ENCODE data around the gene NOP56. TPM values are rescaled to one million over a fixed set of nuclear protein-coding genes. Genes with fewer than 3 reads are reported as not detected.

Gene NOP56
- total and polyA plus RNA-seq, 8 donors = 81.0 to 241 (median 206) TPM

DNA sequence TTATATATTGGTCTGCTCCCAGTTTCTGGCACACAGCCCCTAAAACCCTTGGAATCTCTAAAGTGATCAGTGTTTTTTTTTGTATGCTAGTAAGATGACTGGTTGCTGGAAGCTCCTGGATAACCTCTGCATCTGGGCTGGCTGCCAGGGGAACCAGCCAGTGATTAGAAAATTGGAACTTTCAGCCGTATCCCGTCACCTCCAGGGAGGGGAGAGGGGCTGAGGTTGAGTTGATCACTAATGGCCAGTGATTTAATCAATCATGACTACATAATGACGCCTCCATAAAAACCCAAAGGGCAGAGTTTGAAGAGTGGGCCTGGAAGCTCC lies 48.0 kb upstream of the NOP56 start:
- no peak for DNase-seq
- Histone ChIP-seq H3K27ac (no peak overlapping the region), H3K27me3 (peaks cover 0 to 5% of the 10 kb centered on the region in 2 donors), H3K4me1 (no peaks in the 10 kb centered on the region), H3K36me3 (no peaks in the 10 kb centered on the region), H3K4me3 (no peak overlapping the region), H3K9me3 (peaks cover 0 to 30% of the 10 kb centered on the region in 2 donors)
- TF ChIP-seq, protein P1, sequence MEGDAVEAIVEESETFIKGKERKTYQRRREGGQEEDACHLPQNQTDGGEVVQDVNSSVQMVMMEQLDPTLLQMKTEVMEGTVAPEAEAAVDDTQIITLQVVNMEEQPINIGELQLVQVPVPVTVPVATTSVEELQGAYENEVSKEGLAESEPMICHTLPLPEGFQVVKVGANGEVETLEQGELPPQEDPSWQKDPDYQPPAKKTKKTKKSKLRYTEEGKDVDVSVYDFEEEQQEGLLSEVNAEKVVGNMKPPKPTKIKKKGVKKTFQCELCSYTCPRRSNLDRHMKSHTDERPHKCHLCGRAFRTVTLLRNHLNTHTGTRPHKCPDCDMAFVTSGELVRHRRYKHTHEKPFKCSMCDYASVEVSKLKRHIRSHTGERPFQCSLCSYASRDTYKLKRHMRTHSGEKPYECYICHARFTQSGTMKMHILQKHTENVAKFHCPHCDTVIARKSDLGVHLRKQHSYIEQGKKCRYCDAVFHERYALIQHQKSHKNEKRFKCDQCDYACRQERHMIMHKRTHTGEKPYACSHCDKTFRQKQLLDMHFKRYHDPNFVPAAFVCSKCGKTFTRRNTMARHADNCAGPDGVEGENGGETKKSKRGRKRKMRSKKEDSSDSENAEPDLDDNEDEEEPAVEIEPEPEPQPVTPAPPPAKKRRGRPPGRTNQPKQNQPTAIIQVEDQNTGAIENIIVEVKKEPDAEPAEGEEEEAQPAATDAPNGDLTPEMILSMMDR (IDR thresholded peaks at IDR 0.05) = no peak
- intact Hi-C loops (cut with DNase I) = no loop called here
- ATAC-seq = no peak

DNA sequence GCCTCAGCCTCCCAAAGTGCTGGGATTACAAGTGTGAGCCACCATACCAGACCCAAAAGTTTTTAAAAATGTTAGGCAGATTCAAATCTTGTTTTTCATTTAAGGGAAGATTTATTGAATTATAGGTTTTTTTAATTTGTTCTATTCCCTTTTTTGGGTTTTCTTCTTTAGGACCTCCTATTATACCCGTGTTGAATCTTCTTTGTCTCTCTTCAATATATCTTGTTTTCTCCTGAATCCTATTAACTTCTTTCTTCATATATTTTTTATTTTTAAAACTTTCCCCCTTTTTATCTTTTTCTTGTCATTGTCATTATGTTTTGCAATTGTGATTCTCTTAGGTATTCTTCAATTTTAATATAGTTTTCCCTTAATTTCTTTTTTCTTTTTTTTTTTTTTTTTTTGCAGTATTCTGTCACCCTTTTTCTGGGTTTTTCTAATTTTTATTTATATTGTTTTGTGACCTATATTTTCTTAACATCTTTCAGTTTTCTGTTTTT lies 45.9 kb upstream of the NOP56 start:
- TF ChIP-seq, protein P1 (IDR thresholded peaks at IDR 0.05) = no peak
- H3K36me3 ChIP-seq = no peaks in the 10 kb centered on the region
- intact Hi-C loops (cut with DNase I) = no loop called here
- H3K4me3 ChIP-seq = no peak overlapping the region
- peaks cover 0 to 30% of the 10 kb centered on the region in 2 donors for H3K9me3 ChIP-seq
- ATAC-seq (no peak), DNase-seq (no peak)
- no peaks in the 10 kb centered on the region for H3K4me1 ChIP-seq
- peaks cover 0 to 15% of the 10 kb centered on the region in 2 donors for H3K27me3 ChIP-seq
- no peak overlapping the region for H3K27ac ChIP-seq

DNA sequence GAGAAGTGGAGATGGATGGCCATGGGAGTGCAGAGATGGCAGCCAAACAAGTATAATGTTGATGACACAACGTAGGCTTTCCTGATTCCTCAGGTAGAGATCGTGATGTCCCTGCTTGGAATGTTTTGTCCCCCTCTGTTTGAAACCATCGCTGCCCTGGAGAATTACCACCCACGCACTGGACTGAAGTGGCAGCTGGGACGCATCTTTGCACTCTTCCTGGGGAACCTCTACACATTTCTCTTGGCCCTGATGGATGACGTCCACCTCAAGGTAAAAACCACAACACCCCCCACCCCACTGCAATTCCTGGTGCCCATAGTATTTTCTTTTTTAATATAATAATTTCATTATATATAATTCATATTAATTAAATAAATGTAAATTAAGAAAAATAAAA lies 42.1 kb upstream of the NOP56 start:
- Histone ChIP-seq H3K27ac (no peak overlapping the region), H3K36me3 (no peaks in the 10 kb centered on the region), H3K9me3 (peaks cover 0 to 27% of the 10 kb centered on the region in 2 donors), H3K4me3 (no peak overlapping the region), H3K4me1 (no peaks in the 10 kb centered on the region), H3K27me3 (peaks cover 0 to 15% of the 10 kb centered on the region in 2 donors)
- no peak for DNase-seq
- intact Hi-C loops (cut with DNase I) = no loop called here
- TF ChIP-seq, protein P1 (IDR thresholded peaks at IDR 0.05) = no peak
- ATAC-seq = no peak

DNA sequence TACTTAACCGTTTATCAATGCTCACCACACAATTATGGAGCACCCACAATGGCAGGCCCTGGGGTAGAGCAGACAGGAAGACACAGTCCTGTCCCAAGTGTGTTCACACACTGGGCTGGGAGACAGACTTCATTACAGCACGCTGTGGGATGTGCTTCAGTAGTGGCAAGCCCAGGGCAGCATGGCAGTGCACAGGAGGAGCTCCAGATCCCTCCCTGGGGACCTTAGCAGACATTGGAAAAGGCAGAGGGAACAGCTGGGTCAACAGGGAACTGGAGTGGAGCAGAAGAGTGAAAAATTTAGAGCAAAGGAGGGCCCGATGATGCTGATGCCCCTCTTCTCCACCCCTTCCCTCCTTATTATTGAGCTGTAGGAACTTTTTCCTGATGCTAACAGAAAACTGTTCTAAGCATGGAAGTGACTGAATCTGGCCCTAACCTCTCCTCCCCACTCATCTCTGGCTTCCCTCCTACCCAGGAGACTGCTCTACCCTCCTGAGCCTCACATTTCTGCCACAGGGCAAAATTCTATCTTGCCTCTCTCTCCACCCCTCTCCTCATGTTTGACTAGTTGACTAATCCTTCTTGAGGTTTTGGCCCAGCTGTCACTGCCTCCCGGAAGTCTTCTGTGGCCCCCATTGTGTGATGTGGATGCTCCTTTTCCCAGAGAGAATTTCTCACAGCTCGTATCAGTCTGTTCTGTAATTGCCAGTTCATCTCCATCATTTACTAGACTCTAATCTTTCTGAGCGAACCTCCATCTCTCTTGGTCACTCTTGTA lies 41.3 kb upstream of the NOP56 start:
- Histone ChIP-seq H3K4me1 (no peaks in the 10 kb centered on the region), H3K36me3 (no peaks in the 10 kb centered on the region), H3K9me3 (peaks cover 0 to 19% of the 10 kb centered on the region in 2 donors), H3K27me3 (peaks cover 0 to 15% of the 10 kb centered on the region in 2 donors), H3K27ac (no peak overlapping the region), H3K4me3 (no peak overlapping the region)
- ATAC-seq = no peak
- intact Hi-C loops (cut with DNase I) = no loop called here
- DNase-seq = no peak
- TF ChIP-seq, protein P1 (IDR thresholded peaks at IDR 0.05) = no peak

DNA sequence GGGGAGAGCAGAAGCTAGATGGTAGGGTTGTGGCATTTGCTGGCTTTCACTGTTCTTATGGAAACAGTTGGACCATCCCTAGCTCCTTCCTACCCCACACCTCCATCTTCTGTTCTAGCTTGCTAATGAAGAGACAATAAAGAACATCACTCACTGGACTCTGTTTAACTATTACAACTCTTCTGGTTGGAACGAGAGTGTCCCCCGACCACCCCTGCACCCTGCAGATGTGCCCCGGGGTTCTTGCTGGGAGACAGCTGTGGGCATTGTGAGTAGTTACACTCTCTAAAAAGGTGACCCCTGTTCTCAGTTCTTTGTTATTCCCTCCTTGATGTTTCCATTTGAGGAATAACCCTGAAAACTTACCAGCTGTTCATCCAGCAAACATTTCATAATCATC lies 40.4 kb upstream of the NOP56 start:
- H3K9me3 ChIP-seq = peaks cover 0 to 9% of the 10 kb centered on the region in 2 donors
- intact Hi-C loops (cut with DNase I) = no loop called here
- ATAC-seq (no peak), DNase-seq (no peak)
- TF ChIP-seq, protein P1 (IDR thresholded peaks at IDR 0.05) = no peak
- no peaks in the 10 kb centered on the region for H3K36me3 ChIP-seq
- no peak overlapping the region for H3K27ac ChIP-seq
- H3K27me3 ChIP-seq = peaks cover 0 to 15% of the 10 kb centered on the region in 2 donors
- no peak overlapping the region for H3K4me3 ChIP-seq
- no peaks in the 10 kb centered on the region for H3K4me1 ChIP-seq

Data from left lung (tissue), 10 donors.